LNCAP (cell line): ENCODE results near the gene GRIK4.

Source experiments
- TF ChIP-seq, protein P1 (sequence below): fragments of 450-650 bp; IDR thresholded peaks from 2 replicates; pipeline ENCODE4 v1.5.1; 2017; ENCODE audit warnings: mild to moderate bottlenecking

The GRIK4 gene

DNA sequence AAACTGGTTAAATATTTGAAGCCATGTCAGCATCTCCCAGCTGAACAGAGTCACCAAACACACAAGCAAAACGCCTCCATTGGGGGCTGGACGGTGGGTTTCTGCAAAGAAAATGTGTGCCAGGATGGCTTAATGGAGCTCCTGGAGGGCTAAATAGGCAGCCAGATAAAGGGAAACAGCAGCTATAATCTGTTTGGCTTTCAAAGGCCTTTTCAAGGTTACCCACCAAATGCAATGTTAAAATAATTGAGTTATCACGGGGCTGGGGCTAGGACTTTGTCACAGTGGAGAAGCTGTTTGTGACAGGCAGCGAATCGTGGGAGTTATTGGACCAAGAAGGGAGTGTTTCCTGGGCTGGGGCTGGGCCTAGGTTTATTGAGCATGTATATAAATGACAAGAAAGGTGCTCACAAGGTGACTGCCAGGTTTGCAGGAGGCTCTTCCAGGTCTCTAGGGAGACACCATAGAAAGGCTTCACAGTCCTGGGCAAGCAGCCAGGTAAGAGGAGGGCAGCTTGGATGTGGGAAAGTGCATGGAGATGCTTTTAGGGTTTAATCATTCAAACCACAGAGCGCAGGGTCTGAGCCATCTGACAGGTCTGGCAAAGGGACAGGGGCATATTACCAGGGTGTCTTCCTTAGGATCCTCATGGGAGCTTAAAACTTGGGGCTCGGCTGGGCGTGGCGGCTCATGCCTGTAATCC is 28.3 kb downstream of the GRIK4 start:
- TF ChIP-seq, protein P1, sequence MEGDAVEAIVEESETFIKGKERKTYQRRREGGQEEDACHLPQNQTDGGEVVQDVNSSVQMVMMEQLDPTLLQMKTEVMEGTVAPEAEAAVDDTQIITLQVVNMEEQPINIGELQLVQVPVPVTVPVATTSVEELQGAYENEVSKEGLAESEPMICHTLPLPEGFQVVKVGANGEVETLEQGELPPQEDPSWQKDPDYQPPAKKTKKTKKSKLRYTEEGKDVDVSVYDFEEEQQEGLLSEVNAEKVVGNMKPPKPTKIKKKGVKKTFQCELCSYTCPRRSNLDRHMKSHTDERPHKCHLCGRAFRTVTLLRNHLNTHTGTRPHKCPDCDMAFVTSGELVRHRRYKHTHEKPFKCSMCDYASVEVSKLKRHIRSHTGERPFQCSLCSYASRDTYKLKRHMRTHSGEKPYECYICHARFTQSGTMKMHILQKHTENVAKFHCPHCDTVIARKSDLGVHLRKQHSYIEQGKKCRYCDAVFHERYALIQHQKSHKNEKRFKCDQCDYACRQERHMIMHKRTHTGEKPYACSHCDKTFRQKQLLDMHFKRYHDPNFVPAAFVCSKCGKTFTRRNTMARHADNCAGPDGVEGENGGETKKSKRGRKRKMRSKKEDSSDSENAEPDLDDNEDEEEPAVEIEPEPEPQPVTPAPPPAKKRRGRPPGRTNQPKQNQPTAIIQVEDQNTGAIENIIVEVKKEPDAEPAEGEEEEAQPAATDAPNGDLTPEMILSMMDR = no peak

DNA sequence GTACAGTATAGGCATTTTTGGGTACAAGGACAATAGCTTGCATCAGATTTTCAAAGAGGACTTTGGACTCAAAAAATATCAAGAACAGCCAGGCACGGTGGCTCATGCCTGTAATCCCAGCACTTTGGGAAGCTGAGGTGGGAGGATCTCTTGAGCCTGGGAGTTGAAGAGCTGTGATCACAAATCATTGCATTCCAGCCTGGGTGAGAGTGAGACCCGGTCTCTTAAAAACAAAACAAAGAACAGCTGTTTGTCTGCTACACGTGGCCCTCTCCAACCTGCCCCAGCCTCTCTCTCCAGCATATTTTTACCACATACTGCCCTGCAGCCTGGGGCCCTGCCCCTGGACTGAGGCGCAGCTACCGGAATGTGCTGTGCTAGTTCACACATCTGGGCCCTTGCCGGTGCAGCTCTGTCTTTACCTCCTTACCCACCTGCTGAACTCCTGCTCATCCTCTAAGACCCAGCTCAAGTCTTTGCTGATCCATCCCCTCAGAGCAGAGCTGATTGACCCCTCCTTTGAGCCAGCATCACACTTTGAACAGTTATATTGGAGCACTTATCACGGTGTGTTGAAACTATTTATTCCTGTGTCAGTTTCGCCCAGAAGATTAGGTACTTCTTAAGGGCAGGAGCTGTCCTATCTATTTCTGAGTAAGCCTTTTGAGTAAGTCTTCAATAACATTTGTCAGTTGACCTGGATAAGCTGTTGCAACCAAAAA is 29.4 kb downstream of the GRIK4 start:
- TF ChIP-seq, protein P1 = no peak

DNA sequence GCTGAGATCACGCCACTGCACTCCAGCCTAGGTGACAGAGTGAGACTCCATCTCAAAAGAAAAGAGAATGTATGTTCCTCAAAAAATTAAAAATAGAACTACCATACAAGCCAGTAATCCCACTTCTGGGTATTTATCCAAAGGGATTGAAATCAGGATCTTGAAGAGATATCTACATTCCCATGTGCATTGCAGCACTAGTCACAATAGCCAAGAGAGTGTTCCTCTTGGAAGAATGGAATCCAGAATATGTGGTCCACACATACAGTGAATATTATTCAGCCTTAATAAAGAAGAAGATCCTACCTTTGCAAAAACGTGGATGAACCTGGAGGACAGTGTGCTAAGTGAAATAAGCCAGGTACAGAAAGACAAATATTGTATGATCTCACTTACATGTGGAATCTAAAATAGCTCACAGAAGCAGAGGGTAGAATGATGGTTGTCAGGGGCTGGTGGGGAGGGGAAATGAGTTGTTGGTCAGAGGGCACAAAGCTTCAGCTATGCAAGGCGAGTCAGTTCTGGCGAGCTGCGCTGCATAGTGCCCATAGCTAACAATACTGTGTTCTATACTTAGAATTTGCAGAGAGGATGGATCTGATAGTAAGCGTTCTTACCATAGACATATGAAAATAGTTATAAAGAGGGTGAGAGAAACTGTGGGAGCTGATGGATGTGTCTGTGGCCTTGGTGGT is 32.1 kb downstream of the GRIK4 start:
- TF ChIP-seq, protein P1 = no peak

DNA sequence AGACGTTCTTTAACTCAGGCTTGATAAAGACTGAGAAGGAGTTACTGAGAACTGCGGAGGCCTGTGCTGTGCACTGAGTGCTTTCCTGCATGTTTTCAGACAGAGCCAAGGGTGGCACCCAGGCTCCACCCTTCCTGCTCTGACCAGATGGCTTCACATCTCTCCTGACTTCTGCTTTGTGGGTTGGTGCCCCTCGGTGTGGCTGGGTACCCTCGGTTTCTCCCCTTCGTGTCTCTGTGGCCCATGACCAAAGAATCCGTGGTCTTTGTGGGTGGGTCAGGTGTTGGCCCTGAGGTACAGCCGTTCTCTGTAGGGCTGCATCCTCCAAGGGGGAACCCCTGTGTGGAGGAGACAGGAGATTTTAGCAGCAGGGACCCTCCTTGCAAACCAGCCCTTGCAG is 34.3 kb downstream of the GRIK4 start:
- TF ChIP-seq, protein P1 = no peak

DNA sequence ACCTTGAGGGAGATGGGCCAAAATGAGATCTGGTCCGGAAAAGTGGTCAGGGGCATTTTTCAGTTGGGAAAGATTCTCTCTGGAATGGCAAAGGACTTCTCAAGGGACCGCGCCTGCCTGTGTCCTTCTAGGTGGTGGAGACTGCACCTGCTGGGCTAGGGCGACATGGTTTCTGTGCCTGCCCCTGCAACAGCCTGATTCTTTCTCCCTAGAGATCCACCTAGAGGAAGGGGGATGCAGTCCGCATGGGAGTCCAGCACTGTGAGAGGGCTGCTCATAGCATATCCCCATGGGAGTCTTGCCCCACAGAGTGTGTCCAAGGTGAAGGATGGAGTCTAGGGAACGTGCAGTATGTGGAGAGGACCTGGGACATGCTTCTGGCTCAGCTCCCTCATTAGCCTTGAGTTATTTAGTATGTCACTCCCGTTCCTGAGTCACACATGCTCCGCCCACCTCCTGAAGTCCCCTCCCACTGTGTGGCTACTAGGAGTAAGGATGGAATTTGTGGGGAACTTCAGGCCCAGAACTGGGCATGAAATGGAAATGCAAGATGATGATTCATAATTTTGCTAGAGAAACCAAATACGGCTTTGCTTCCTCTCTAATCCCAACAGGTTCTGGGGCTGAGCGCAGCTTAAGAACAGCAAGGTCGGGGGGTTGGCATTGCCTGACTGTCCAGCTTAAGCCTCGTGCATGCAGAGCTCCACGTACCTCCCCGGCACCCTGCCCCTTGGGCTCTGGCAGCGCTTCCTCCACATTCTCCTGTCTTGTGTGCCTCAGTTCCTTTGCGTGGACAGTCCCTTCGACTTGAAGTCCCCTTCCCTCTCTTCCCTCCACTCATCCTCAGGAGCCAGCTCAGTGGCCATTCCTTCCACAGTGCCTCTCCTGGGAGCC is 35.0 kb downstream of the GRIK4 start:
- TF ChIP-seq, protein P1 = no peak

DNA sequence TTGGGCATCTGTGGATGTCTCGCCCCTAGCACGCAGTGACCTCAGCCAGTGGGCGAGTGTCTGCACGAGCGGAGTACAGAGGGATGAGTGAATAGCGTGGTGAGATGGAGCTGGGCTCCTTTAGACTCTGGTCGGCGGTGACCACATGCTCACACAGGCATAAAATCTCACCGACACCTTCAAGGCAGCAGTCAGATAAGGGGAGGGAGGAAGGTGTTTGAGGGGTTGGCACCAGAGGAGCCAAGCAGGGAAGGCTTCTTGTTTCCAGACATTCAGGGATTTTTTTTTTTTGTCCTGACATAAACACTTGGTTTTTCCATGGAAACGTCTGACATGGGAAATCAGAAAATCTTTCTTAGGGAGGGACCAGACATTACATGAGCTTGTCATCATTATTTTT is 35.8 kb downstream of the GRIK4 start:
- TF ChIP-seq, protein P1 = no peak
